Esophagus mucosa (tissue), 1 donor: ENCODE results near the gene VAT1L. TPM values are rescaled to one million over a fixed set of nuclear protein-coding genes. Genes with fewer than 3 reads are reported as not detected.

Source experiments
- ATAC-seq: fragments of 200-7000 bp; cut with Tn5 transposase; one replicate; pipeline ENCODE4 v1.9.1; 2020
- total RNA-seq: library from RNA; stranded (reverse); gene quantifications from one replicate; pipeline ENCODE4 v1.2.4, GENCODE V29; 2023
- donor health status: DM: yes; HTN: yes; CAD: no.

The VAT1L gene
- total RNA-seq, 1 donor from 2014 or later = 0.08 TPM

GRCh38 chr16:77836801-77837200 lies 48.4 kb downstream of the VAT1L start:
- no peak for ATAC-seq

GRCh38 chr16:77838597-77839255 lies 50.4 kb downstream of the VAT1L start:
- no peak for ATAC-seq

GRCh38 chr16:77840093-77840492 lies 51.7 kb downstream of the VAT1L start:
- no peak for ATAC-seq

GRCh38 chr16:77840673-77841501 lies 52.5 kb downstream of the VAT1L start:
- ATAC-seq = no peak

GRCh38 chr16:77841502-77841763 lies 53.1 kb downstream of the VAT1L start:
- no peak for ATAC-seq

- ATAC-seq = no peak
These were observed 54.1 kb downstream of the VAT1L start for GRCh38 chr16:77842468-77842867.

GRCh38 chr16:77843405-77843804 lies 55.0 kb downstream of the VAT1L start:
- ATAC-seq = no peak

GRCh38 chr16:77844801-77845200 lies 56.4 kb downstream of the VAT1L start:
- ATAC-seq = no peak

GRCh38 chr16:77849646-77850258 lies 61.4 kb downstream of the VAT1L start:
- ATAC-seq = no peak

GRCh38 chr16:77850636-77851333 lies 62.4 kb downstream of the VAT1L start:
- ATAC-seq = no peak

- no peak for ATAC-seq
These were observed 64.8 kb downstream of the VAT1L start for GRCh38 chr16:77853161-77853560.

- ATAC-seq = no peak
These were observed 68.2 kb downstream of the VAT1L start for GRCh38 chr16:77856438-77857160.

GRCh38 chr16:77858060-77858459 lies 69.7 kb downstream of the VAT1L start:
- no peak for ATAC-seq

- ATAC-seq = no peak
These were observed 71.3 kb downstream of the VAT1L start for GRCh38 chr16:77859493-77860232.

- no peak for ATAC-seq
These were observed 72.6 kb downstream of the VAT1L start for GRCh38 chr16:77860953-77861352.

GRCh38 chr16:77863250-77863649 lies 74.9 kb downstream of the VAT1L start:
- ATAC-seq = no peak

- no peak for ATAC-seq
These were observed 78.4 kb downstream of the VAT1L start for GRCh38 chr16:77866752-77867151.

- no peak for ATAC-seq
These were observed 79.7 kb downstream of the VAT1L start for GRCh38 chr16:77868052-77868451.

GRCh38 chr16:77868478-77868877 lies 80.1 kb downstream of the VAT1L start:
- ATAC-seq = no peak

GRCh38 chr16:77869997-77870813 lies 81.8 kb downstream of the VAT1L start:
- no peak for ATAC-seq

- ATAC-seq = no peak
These were observed 83.6 kb downstream of the VAT1L start for GRCh38 chr16:77871932-77872331.
